MM.1S (cell line): ENCODE measurements around the gene ANKLE2.

Experiments
- EZH2 ChIP-seq: fragments of 300-600 bp; sonication (generic); optimal IDR thresholded peaks from 2 replicates; pipeline ENCODE3; 2017; ENCODE audit warnings: low read depth, mild to moderate bottlenecking, antibody characterized with exemption, low read length, mixed read lengths
- EZH2phosphoT487 ChIP-seq: fragments of 300-600 bp; sonication (generic); IDR thresholded peaks from 2 replicates; pipeline ENCODE4 v1.6.1; 2018; ENCODE audit warnings: antibody characterized with exemption, low read length
- TF ChIP-seq, protein P1 (sequence below): fragments of 300-600 bp; sonication (generic); IDR thresholded peaks from 2 replicates; pipeline ENCODE4 v1.5.1; 2016; ENCODE audit warnings: antibody characterized with exemption, low read length, mixed read lengths

DNA sequence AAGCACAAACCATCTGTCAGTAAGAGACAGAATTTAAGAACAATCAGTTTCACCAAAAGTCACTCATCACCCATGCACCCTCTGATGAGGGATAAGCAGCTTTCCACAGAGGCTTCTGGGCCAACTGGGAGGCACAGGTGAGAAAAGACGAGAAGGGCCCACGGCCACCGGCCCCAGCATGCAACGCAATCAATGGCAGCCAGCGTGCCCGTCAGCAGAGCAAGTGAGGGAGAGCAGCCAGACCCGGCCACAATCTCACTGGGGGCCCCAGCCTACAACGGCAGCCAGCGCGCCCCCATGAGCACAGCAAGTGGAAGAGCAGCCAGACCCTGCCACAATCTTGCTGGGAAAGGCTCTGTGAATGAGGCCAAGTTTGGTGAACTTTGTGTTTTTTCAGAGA, 13.3 kb downstream of the ANKLE2 start:
- TF ChIP-seq, protein P1, sequence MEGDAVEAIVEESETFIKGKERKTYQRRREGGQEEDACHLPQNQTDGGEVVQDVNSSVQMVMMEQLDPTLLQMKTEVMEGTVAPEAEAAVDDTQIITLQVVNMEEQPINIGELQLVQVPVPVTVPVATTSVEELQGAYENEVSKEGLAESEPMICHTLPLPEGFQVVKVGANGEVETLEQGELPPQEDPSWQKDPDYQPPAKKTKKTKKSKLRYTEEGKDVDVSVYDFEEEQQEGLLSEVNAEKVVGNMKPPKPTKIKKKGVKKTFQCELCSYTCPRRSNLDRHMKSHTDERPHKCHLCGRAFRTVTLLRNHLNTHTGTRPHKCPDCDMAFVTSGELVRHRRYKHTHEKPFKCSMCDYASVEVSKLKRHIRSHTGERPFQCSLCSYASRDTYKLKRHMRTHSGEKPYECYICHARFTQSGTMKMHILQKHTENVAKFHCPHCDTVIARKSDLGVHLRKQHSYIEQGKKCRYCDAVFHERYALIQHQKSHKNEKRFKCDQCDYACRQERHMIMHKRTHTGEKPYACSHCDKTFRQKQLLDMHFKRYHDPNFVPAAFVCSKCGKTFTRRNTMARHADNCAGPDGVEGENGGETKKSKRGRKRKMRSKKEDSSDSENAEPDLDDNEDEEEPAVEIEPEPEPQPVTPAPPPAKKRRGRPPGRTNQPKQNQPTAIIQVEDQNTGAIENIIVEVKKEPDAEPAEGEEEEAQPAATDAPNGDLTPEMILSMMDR: no peak
- TF ChIP-seq EZH2phosphoT487 (no peak), EZH2 (no peak)
